AG10803 (cell line): Measurements from ENCODE around the gene SHISA9.

Experiments
- DNase-seq: peaks from one replicate; pipeline ENCODE4 v3.0.0; 2010; ENCODE audit warnings: low read depth
- H3K4me3 ChIP-seq: 2 replicates; pipeline ENCODE4 v1.5.1; 2011; ENCODE audit warnings: mild to moderate bottlenecking, low read length, control low read depth
- CTCF ChIP-seq: conservative IDR thresholded peaks from 2 replicates; pipeline ENCODE4 v1.5.1; 2011; ENCODE audit warnings: mild to moderate bottlenecking, low read length, control low read depth, inconsistent platforms

SHISA9 gene

DNA sequence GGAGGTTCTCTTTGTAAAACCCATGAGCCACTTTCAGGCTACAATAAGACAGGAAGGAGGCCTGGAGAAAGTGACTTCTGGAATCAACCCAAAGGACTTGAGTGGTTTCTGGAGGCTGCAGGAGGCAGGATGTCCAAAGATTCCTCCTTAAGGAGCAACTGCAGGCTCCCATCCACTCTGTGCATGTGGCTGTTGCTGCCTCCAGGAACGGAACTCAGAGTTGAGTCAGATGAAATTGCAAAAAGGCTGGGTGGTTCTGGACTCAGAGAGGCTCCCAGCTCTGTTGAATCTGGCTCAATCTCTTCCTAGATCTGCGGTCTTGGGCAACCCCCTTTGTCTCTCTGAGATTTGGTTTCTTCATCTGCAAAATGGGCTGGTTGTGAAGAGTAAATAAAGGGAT lies 197.1 kb downstream of the SHISA9 start:
- H3K4me3 ChIP-seq, result no peak overlapping the region
- TF ChIP-seq CTCF, result no peak
- peak; percentile 42 for DNase-seq

GRCh38 chr16:13099822-13100221 lies 198.4 kb downstream of the SHISA9 start:
- no peak for TF ChIP-seq CTCF
- no peak overlapping the region for H3K4me3 ChIP-seq
- DNase-seq, result no peak

GRCh38 chr16:13100970-13101369 lies 199.6 kb downstream of the SHISA9 start:
- no peak for TF ChIP-seq CTCF
- no peak overlapping the region for H3K4me3 ChIP-seq

DNA sequence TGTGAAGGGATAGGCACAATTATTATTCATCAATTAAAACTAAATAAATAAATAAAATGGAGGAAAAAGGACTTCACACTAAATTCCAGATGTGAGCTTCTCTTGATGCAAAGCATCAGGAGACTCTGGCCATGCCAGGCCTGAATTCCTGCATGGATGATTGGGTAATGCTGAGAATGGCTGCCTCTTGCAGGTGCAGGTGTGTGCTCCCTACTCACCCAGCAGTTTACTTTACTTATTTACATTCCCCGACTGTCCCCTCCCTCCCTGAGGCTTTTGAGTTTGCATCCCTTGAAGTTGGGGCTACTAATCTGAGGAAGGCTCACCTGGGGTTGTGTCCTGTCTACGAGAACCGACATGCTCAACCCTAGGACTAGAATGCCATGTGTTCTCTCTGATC lies 200.4 kb downstream of the SHISA9 start:
- TF ChIP-seq CTCF, result no peak
- no peak for DNase-seq
- H3K4me3 ChIP-seq, result no peak overlapping the region

More at GRCh38 chr16:13100970-13101369, 199.6 kb downstream of the SHISA9 start:
- no peak for DNase-seq

GRCh38 chr16:13102401-13102800 lies 201.0 kb downstream of the SHISA9 start:
- no peak for DNase-seq
- no peak for TF ChIP-seq CTCF
- H3K4me3 ChIP-seq, result no peak overlapping the region

DNA sequence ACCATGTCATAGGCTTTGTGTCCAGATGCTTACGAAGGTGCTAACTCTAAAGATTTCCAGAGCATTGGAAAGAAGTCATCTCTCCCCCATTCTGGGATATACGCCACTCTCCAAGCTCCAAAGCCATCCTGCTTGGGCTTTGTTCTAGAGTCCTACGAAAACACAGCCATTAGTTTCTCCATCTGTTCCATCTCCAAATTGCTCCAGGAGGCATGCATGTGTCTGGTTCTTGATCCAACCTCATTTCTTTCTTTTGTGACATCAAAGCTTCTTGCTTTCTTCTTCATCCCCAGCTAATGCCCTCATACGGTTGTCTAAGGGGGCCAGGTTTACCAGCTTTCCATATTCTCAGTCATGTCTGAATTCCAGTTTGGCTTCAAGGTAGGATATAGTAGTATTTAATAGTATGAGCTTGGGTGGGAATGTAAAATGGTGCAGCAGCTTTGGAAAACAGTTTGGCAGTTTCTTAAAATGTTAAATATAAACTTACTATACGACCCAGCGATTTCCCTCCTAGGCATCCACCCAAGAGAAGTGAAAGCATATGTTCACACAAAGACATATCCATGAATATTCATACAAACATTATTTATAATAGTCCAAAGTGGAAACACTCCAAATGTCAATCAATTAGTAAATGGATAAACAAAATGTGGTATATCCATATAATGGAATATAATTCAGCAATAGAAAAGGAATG lies 202.6 kb downstream of the SHISA9 start:
- TF ChIP-seq CTCF, result no peak
- no peak overlapping the region for H3K4me3 ChIP-seq
- DNase-seq, result no peak

DNA sequence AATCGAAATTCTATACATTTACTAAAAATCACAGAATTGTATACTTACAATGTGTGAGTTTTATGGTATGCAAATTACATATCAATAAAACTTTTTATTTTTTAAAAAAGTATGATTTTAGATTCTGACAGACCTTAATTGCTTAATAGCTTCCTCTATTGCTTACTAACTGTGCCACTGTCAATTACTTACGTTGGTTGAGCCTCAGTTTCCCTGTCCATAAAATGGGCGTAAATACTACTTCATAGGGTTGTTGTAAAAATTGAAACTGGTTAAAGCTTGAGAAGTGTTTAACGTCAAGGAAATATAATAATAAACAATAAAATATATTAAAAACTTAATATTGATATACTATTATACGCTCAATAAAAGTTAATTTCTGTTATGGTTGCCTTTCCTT lies 203.4 kb downstream of the SHISA9 start:
- H3K4me3 ChIP-seq, result no peak overlapping the region

More for the DNA sequence above, 203.4 kb downstream of the SHISA9 start:
- TF ChIP-seq CTCF, result no peak
- DNase-seq, result no peak
